A673 (cell line): ENCODE data around the gene FAM200C. TPM values are rescaled to one million over a fixed set of nuclear protein-coding genes. Genes with fewer than 3 reads are reported as not detected.

ENCODE experiments used
- BruUV-seq: library from RNA; stranded (reverse); fragments of 400-500 nt; replicated peaks from 2 replicates; lab custom pipeline; 2021; lab: Mats Ljungman, UMichigan
- CTCF ChIA-PET: fragments of 300-600 bp; sonication (Branson Sonifier 250); formaldehyde crosslinking; loops from one replicate; lab custom pipeline; 2022; ENCODE audit warnings: antibody characterized with exemption; lab: Charles Lee
- POLR2A ChIA-PET: fragments of 300-600 bp; sonication (Branson Sonifier 250); formaldehyde crosslinking; loops from one replicate; lab custom pipeline; 2022; ENCODE audit warnings: antibody characterized with exemption; ENCODE audit not compliant: low non-redundant PET; lab: Charles Lee
- DNase-seq: peaks from one replicate; pipeline ENCODE4 v3.0.0-alpha.2; 2015; ENCODE audit warnings: low spot score
- H3K27ac ChIP-seq: fragments of 200-600 bp; sonication (generic); 2 replicates; pipeline ENCODE4 v1.5.1; 2016; ENCODE audit warnings: mixed run types, low read depth, mild to moderate bottlenecking, mixed read lengths, antibody characterized with exemption, low read length; ENCODE audit not compliant: poor library complexity, severe bottlenecking
- H3K27me3 ChIP-seq: fragments of 200-600 bp; sonication (generic); replicated peaks from 2 replicates; pipeline ENCODE4 v1.6.1; 2017; ENCODE audit warnings: mixed run types, low read depth, mild to moderate bottlenecking, mixed read lengths, antibody characterized with exemption, low read length; ENCODE audit not compliant: insufficient read depth, poor library complexity
- H3K36me3 ChIP-seq: fragments of 200-600 bp; sonication (generic); 2 replicates; pipeline ENCODE4 v1.6.1; 2016; ENCODE audit warnings: mixed run types, mild to moderate bottlenecking, mixed read lengths, antibody characterized with exemption, low read length; ENCODE audit not compliant: insufficient read depth, poor library complexity, severe bottlenecking
- H3K4me1 ChIP-seq: fragments of 200-600 bp; sonication (generic); 2 replicates; pipeline ENCODE4 v1.6.1; 2017; ENCODE audit warnings: mixed run types, mild to moderate bottlenecking, mixed read lengths, antibody characterized with exemption, low read length; ENCODE audit not compliant: insufficient read depth, poor library complexity, severe bottlenecking
- H3K4me3 ChIP-seq: fragments of 200-600 bp; sonication (generic); 2 replicates; pipeline ENCODE4 v1.5.1; 2016; ENCODE audit warnings: low read depth, mixed run types, mild to moderate bottlenecking, mixed read lengths, low read length; ENCODE audit not compliant: poor library complexity, severe bottlenecking
- H3K9me3 ChIP-seq: fragments of 200-600 bp; sonication (generic); 2 replicates; pipeline ENCODE4 v1.6.1; 2016; ENCODE audit warnings: mixed run types, low read depth, mild to moderate bottlenecking, mixed read lengths, antibody characterized with exemption, low read length; ENCODE audit not compliant: poor library complexity, severe bottlenecking
- CTCF ChIP-seq: fragments of 300-800, 200-600 bp; sonication (generic); conservative IDR thresholded peaks from 2 replicates; pipeline ENCODE4 v1.5.1; 2017; ENCODE audit warnings: low read depth, mild to moderate bottlenecking, antibody characterized with exemption, low read length, moderate library complexity, mixed read lengths
- EZH2 ChIP-seq: fragments of 200-600 bp; sonication (generic); IDR thresholded peaks from 2 replicates; pipeline ENCODE4 v1.6.1; 2017; ENCODE audit warnings: borderline replicate concordance, low read depth, mild to moderate bottlenecking, mixed read lengths, antibody characterized with exemption, low read length; ENCODE audit not compliant: poor library complexity, severe bottlenecking
- intact Hi-C: fragments of 100-400 bp; cut with micrococcal nuclease; formaldehyde crosslinking; loops from one replicate; pipeline ENCODE4 v1.10.0; 2022; ENCODE audit not compliant: unreplicated experiment
- total RNA-seq: library from RNA; stranded (reverse); gene quantifications from 2 replicates; pipeline ENCODE4 v1.2.3, GENCODE V29; 2021

FAM200C gene
- total RNA-seq, 1 experiment from 2014 or later: 6.3 TPM

GRCh38 chr5:160442824-160443431, 43.1 kb upstream of the FAM200C start:
- no peak overlapping the region for H3K4me3 ChIP-seq
- POLR2A ChIA-PET: no interaction called here
- H3K4me1 ChIP-seq: no peaks in the 10 kb centered on the region
- BruUV-seq: no TSS peak
- H3K36me3 ChIP-seq: no peaks in the 10 kb centered on the region
- H3K27me3 ChIP-seq: no peaks in the 10 kb centered on the region
- TF ChIP-seq CTCF: no peak
- TF ChIP-seq EZH2: no peak
- intact Hi-C loops: no loop called here
- no peak for DNase-seq
- CTCF ChIA-PET: no interaction called here
- H3K27ac ChIP-seq: no peak overlapping the region
- no peaks in the 10 kb centered on the region for H3K9me3 ChIP-seq

- Histone ChIP-seq H3K27me3 (no peaks in the 10 kb centered on the region), H3K36me3 (no peaks in the 10 kb centered on the region), H3K4me3 (no peak overlapping the region), H3K27ac (no peak overlapping the region), H3K4me1 (no peaks in the 10 kb centered on the region), H3K9me3 (no peaks in the 10 kb centered on the region)
- BruUV-seq: no TSS peak
- intact Hi-C loops: no loop called here
- DNase-seq: no peak
- no peak for TF ChIP-seq CTCF
- TF ChIP-seq EZH2: no peak
- POLR2A ChIA-PET: no interaction called here
- CTCF ChIA-PET: no interaction called here
Measured at GRCh38 chr5:160441311-160441781, 41.5 kb upstream of the FAM200C start.

GRCh38 chr5:160439205-160439600, 39.3 kb upstream of the FAM200C start:
- H3K36me3 ChIP-seq: no peaks in the 10 kb centered on the region
- H3K4me3 ChIP-seq: peak overlapping the region; percentile 21
- intact Hi-C loops: loop anchor here (5.0 kb wide), 1 partner anchor 68 kb away; no protein-coding TSS in a partner anchor
- DNase-seq: peak; percentile 79
- no peaks in the 10 kb centered on the region for H3K27me3 ChIP-seq
- H3K27ac ChIP-seq: no peak overlapping the region
- TF ChIP-seq EZH2 (no peak), CTCF (peak; percentile 87)
- H3K9me3 ChIP-seq: no peaks in the 10 kb centered on the region
- CTCF ChIA-PET: interaction anchor here (0.6 to 1.4 kb wide), 5 partner anchors 20 to 1409 kb away, joined by 3 to 8 read pairs (median 3); partner anchors contain the start of gene SLU7
- BruUV-seq: no TSS peak
- POLR2A ChIA-PET: no interaction called here
- H3K4me1 ChIP-seq: no peaks in the 10 kb centered on the region
